Lower leg skin (tissue), 3 donors: Measurements from ENCODE around the gene IMPACT.

Experiments used
- CTCF ChIP-seq, 3 donors: fragments of 450-650 bp; IDR thresholded peaks; one replicate each; pipeline ENCODE4 v1.5.1; 2016; ENCODE audit warnings: antibody characterized with exemption in 3 of 3, mild to moderate bottlenecking in 3 of 3, moderate library complexity in 2 of 3
- POLR2A ChIP-seq, 2 donors: fragments of 450-650 bp; IDR thresholded peaks; one replicate each; pipeline ENCODE4 v1.6.1; 2016 to 2017; ENCODE audit warnings: antibody characterized with exemption in 2 of 2, mild to moderate bottlenecking in 1 of 2, moderate library complexity in 1 of 2

DNA sequence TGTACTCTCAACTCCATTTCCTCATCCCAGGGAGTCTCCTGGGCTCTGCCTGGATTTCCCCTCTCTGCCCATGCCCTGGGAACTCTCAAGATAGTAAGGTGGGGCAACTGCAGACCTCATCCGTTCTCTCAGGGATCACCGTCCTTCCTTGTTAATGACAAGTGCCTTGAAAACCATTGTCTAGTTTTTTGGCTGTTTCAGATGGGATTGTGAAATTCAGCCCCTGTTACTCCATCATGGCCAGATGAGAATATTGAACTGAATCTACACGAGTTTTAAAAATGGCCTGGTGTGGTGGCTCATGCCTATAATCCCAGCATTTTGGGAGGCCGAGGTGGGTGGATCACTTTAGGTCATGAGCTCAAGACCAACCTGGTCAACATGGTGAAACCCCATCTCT, 33.3 kb downstream of the IMPACT start:
- no peak for TF ChIP-seq CTCF (IDR thresholded peaks at IDR 0.05)
- TF ChIP-seq POLR2A (IDR thresholded peaks at IDR 0.05) = no peak
